Coronary artery (tissue), 2 donors: ENCODE results near the gene CHD9NB.
"Not testable (repeated sequence)": the region's sequence is repeated elsewhere in the genome, so short reads cannot be mapped to it uniquely, and the experiment has no call there.

Experiments
- DNase-seq: peaks from one replicate; pipeline ENCODE4 v3.0.0-alpha.2; 2017; ENCODE audit warnings: low spot score
- H3K27ac ChIP-seq, 2 donors: fragments of 200-600 bp; sonication (generic); one replicate each; pipeline ENCODE4 v1.5.1; 2016 to 2019
- H3K4me3 ChIP-seq: fragments of 200-600 bp; sonication (generic); 2 replicates; pipeline ENCODE4 v1.5.1; 2016; ENCODE audit warnings: mild to moderate bottlenecking, moderate library complexity
- TF ChIP-seq, protein P1 (sequence below): fragments of 200-600 bp; sonication (generic); IDR thresholded peaks from one replicate; pipeline ENCODE4 v1.5.1; 2019; ENCODE audit warnings: antibody characterized with exemption

Gene CHD9NB

GRCh38 chr16:53078247-53078646, 25.6 kb upstream of the CHD9NB start:
- TF ChIP-seq, protein P1, sequence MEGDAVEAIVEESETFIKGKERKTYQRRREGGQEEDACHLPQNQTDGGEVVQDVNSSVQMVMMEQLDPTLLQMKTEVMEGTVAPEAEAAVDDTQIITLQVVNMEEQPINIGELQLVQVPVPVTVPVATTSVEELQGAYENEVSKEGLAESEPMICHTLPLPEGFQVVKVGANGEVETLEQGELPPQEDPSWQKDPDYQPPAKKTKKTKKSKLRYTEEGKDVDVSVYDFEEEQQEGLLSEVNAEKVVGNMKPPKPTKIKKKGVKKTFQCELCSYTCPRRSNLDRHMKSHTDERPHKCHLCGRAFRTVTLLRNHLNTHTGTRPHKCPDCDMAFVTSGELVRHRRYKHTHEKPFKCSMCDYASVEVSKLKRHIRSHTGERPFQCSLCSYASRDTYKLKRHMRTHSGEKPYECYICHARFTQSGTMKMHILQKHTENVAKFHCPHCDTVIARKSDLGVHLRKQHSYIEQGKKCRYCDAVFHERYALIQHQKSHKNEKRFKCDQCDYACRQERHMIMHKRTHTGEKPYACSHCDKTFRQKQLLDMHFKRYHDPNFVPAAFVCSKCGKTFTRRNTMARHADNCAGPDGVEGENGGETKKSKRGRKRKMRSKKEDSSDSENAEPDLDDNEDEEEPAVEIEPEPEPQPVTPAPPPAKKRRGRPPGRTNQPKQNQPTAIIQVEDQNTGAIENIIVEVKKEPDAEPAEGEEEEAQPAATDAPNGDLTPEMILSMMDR, result no peak
- DNase-seq, result no peak
- H3K27ac ChIP-seq, result no peak overlapping the region

DNA sequence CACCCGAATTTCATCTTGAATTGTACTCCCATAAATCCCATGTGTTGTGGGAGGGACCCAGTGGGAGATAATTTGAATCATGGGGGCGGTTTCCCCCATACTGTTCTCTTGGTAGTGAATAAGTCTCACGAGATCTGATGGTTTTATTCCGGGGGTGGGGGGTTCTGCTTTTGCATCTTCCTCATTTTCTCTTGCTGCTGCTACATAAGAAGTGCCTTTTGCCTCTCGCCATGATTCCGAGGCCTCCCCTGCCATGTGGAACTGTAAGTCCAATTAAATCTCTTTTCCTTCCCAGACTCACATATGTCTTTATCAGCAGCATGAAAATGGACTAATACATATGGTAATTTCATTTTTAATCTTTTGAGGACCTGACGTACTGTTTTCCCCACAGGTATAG, 22.8 kb upstream of the CHD9NB start:
- not testable (repeated sequence) for DNase-seq, H3K27ac ChIP-seq, H3K4me3 ChIP-seq

More at GRCh38 chr16:53078247-53078646, 25.6 kb upstream of the CHD9NB start:
- no peak overlapping the region for H3K4me3 ChIP-seq

DNA sequence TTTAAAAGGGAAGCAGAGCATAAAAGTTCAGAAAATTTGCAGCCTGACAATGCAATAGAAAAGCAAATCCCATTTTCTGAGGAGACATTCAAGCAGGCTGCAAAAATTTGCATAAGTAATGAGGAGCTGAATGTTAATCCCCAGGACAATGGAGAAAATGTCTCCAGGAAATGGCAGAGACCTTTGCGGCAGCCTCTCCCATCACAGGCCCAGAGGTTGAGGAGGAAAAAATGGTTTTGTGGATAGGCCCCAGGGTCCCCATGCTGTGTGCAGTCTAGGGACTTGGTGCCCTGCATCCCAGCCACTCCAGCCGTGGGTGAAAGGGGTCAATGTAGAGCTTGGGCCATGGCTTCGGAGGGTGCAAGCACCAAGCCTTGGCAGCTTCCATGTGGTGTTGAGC, 21.6 kb upstream of the CHD9NB start:
- H3K27ac ChIP-seq, DNase-seq: not testable (repeated sequence)

GRCh38 chr16:53073022-53073421, 20.3 kb upstream of the CHD9NB start:
- Histone ChIP-seq H3K27ac (peak overlapping the region in 1 of 2 donors; percentile 28), H3K4me3 (no peak overlapping the region)
- TF ChIP-seq, protein P1, result no peak
- DNase-seq, result no peak

More for the DNA sequence above, 21.6 kb upstream of the CHD9NB start:
- not testable (repeated sequence) for H3K4me3 ChIP-seq

GRCh38 chr16:53071748-53072301, 19.1 kb upstream of the CHD9NB start:
- TF ChIP-seq, protein P1, result no peak
- no peak for DNase-seq
- peak overlapping the region; percentile 27 for H3K4me3 ChIP-seq
- peak overlapping the region; percentile 5 to 64 for H3K27ac ChIP-seq

- Histone ChIP-seq H3K4me3 (no peak overlapping the region), H3K27ac (no peak overlapping the region)
- no peak for DNase-seq
- TF ChIP-seq, protein P1, result no peak
Measured at GRCh38 chr16:53069772-53070171, 17.1 kb upstream of the CHD9NB start.

- DNase-seq, result no peak
Measured at GRCh38 chr16:53068423-53068833, 15.7 kb upstream of the CHD9NB start.

DNA sequence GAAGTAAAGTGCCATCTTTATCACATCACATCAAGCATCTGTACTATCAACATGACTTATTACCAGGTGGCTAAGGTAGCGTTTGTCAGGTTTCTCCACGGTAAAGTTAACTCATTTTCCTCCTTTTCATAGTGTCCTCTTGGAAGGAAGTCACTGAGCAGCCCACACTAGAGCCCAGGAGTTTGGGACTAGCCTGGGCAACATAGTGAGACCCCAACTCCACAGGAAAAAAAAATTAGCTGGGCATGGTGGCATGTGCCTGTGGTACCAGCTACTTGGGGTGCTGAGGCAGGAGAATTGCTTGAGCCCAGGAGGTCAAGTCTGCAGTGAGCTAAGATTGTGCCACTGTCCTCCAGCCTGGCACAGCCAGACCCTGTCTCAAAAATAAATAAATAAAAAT, 15.0 kb upstream of the CHD9NB start:
- no peak overlapping the region for H3K27ac ChIP-seq
- DNase-seq, result no peak
- no peak overlapping the region for H3K4me3 ChIP-seq
- TF ChIP-seq, protein P1, result no peak

More at GRCh38 chr16:53068423-53068833, 15.7 kb upstream of the CHD9NB start:
- TF ChIP-seq, protein P1, result no peak
- Histone ChIP-seq H3K4me3 (no peak overlapping the region), H3K27ac (no peak overlapping the region)
